K562 (cell line): ENCODE results near the gene GPX6. TPM values are rescaled to one million over a fixed set of nuclear protein-coding genes. Genes with fewer than 3 reads are reported as not detected.
A peak's percentile ranks its signal among the peaks of the same experiment; 100 is the strongest.

ENCODE experiments used
- AFF1 ChIP-seq, 2 experiments: fragments of 450-650 bp; IDR thresholded peaks; 2 replicates each; pipeline ENCODE4 v1.6.1; 2018; ENCODE audit warnings: mild to moderate bottlenecking in 2 of 2, low read depth in 1 of 2; ENCODE audit not compliant: partially characterized antibody in 2 of 2
- CEBPB ChIP-seq: fragments of 450-650 bp; IDR thresholded peaks from 2 replicates; pipeline ENCODE4 v1.6.1; 2016; ENCODE audit warnings: missing genetic modification characterization, missing compliant biosample characterization
- CHD4 ChIP-seq: fragments of 200-600 bp; sonication (generic); IDR thresholded peaks from 3 replicates; pipeline ENCODE4 v1.6.1; 2012; ENCODE audit warnings: low read depth, mild to moderate bottlenecking, mixed read lengths, low read length, inconsistent platforms; ENCODE audit not compliant: insufficient read depth, insufficient replicate concordance, poor library complexity, severe bottlenecking
- CXXC5 ChIP-seq: fragments of 250-450 bp; sonication (Bioruptor Pico); IDR thresholded peaks from 2 replicates; pipeline ENCODE4 v1.8.0; 2022; ENCODE audit warnings: inconsistent platforms, mild to moderate bottlenecking, moderate library complexity
- ELF4 ChIP-seq: fragments of 450-650 bp; formaldehyde crosslinking; IDR thresholded peaks from 2 replicates; pipeline ENCODE4 v1.4.0; 2022; ENCODE audit warnings: missing genetic modification characterization
- FOXA3 ChIP-seq, 2 experiments: fragments of 450-650 bp in 1 of 2; sonication (generic) in 1 of 2; formaldehyde crosslinking; IDR thresholded peaks in 1 of 2; conservative IDR thresholded peaks in 1 of 2; 2 replicates each; pipeline versions ENCODE4 v1.4.0 to v1.8.0; 2020 to 2022; ENCODE audit warnings: mild to moderate bottlenecking in 2 of 2, missing genetic modification reagents in 1 of 2
- FOXK2 ChIP-seq, 2 experiments: fragments of 450-650 bp; IDR thresholded peaks in 1 of 2; conservative IDR thresholded peaks in 1 of 2; 2 replicates each; pipeline ENCODE4 v1.6.1; 2016; ENCODE audit warnings: low read depth in 2 of 2, mild to moderate bottlenecking in 1 of 2
- KAT7 ChIP-seq: sonication (generic); formaldehyde crosslinking; IDR thresholded peaks from 2 replicates; pipeline ENCODE4 v1.8.0; 2022; ENCODE audit warnings: missing genetic modification reagents, mild to moderate bottlenecking, borderline replicate concordance
- KLF6 ChIP-seq: fragments of 250-450 bp; sonication (Bioruptor Pico); IDR thresholded peaks from 2 replicates; pipeline ENCODE4 v1.4.0; 2020; ENCODE audit warnings: mild to moderate bottlenecking, moderate library complexity, borderline replicate concordance
- PHF20 ChIP-seq: fragments of 450-650 bp; IDR thresholded peaks from 2 replicates; pipeline ENCODE4 v1.6.1; 2018; ENCODE audit not compliant: partially characterized antibody
- SMARCC2 ChIP-seq: fragments of 450-650 bp; IDR thresholded peaks from 2 replicates; pipeline ENCODE4 v1.6.1; 2017; ENCODE audit warnings: antibody characterized with exemption, moderate library complexity, mild to moderate bottlenecking, low read depth
- SOX6 ChIP-seq: fragments of 450-650 bp; IDR thresholded peaks from 2 replicates; pipeline ENCODE4 v1.6.1; 2014; ENCODE audit warnings: mild to moderate bottlenecking
- TAL1 ChIP-seq: fragments of 450-650 bp; IDR thresholded peaks from 2 replicates; pipeline ENCODE4 v1.6.1; 2016; ENCODE audit warnings: mild to moderate bottlenecking
- TCF3 ChIP-seq: sonication (generic); formaldehyde crosslinking; IDR thresholded peaks from 2 replicates; pipeline ENCODE4 v1.4.0; 2020; ENCODE audit warnings: mild to moderate bottlenecking, missing genetic modification reagents
- ZNF384 ChIP-seq: IDR thresholded peaks from 2 replicates; pipeline ENCODE4 v1.6.1; 2012; ENCODE audit warnings: low read depth, low read length, improper control_type of control experiment
- ZNF75A ChIP-seq: fragments of 450-650 bp; formaldehyde crosslinking; IDR thresholded peaks from 2 replicates; pipeline ENCODE4 v1.4.0; 2020; ENCODE audit warnings: mild to moderate bottlenecking
- polyA plus RNA-seq, 8 experiments: library from polyadenylated mRNA; depleted of rRNA in 4 of 8; stranded (reverse) in 5 of 8; unstranded in 3 of 8; fragments of >200 nt; fragmentation: Nextera tagmentation in 2 of 8; fragmentation: Illumina TruSeq in 1 of 8; extraction: Ambion mirVana in 2 of 8; extraction: Trizol in 1 of 8; gene quantifications; 2 replicates each; pipeline versions ENCODE4 v1.2.1 to v1.2.3, GENCODE V29; 2011 to 2014; ENCODE audit warnings: inconsistent platforms in 1 of 8, missing spikeins in 1 of 8
- total RNA-seq, 7 experiments: library from RNA; depleted of rRNA in 6 of 7; stranded (reverse); fragments of >200 nt in 6 of 7; fragmentation: Illumina TruSeq in 2 of 7; extraction: Trizol in 2 of 7; gene quantifications; 2 replicates each; pipeline versions ENCODE4 v1.2.1 to v1.2.3, GENCODE V29; 2011 to 2021; ENCODE audit warnings: low replicate concordance in 1 of 7
- TF ChIP-seq, protein P1 (sequence below): sonication (generic); formaldehyde crosslinking; IDR thresholded peaks from 2 replicates; pipeline ENCODE4 v1.8.0; 2022; ENCODE audit warnings: missing genetic modification reagents, mild to moderate bottlenecking, borderline replicate concordance
- TF ChIP-seq, protein P2 (sequence below): IDR thresholded peaks from 2 replicates; pipeline ENCODE4 v1.6.1; 2012; ENCODE audit warnings: low read depth, low read length, improper control_type of control experiment, borderline replicate concordance

Gene GPX6
- total and polyA plus RNA-seq, 9 of the 15 experiments (the other 6 are each of a cell fraction or from before 2014, with no cell fraction given) = not detected

- TF ChIP-seq TCF3 (CRISPR knock-in tag) (peak; percentile 72), SMARCC2 (0 out of 2 replicates have a peak, but pooled peaks have one; percentile 36), AFF1 (IDR thresholded peaks at IDR 0.05; ENCODE audit: low read depth in 1 of 2, partially characterized antibody in 2 of 2) (peak; percentile 17 to 24), CHD4 (no peak), CXXC5 (CRISPR knock-in tag) (peak; percentile 18; the same call in 1 of the 2 replicates), ZNF384 (peak; percentile 40), KAT7 (0 out of 2 replicates have a peak, but pooled peaks have one; percentile 26), FOXK2 (conservative IDR thresholded peaks at IDR 0.05 in 1 of 2, IDR thresholded peaks at IDR 0.05 in 1 of 2; ENCODE audit: low read depth in 2 of 2) (peak in 1 of 2 experiments; percentile 58; a peak in 1 of 4 replicates), PHF20 (no peak), TAL1 (peak; percentile 65), FOXA3 (CRISPR knock-in tag; conservative IDR thresholded peaks at IDR 0.05 in 1 of 2, IDR thresholded peaks at IDR 0.05 in 1 of 2) (0 out of 4 replicates have a peak, but pooled peaks of 1 of the 2 experiments have one; percentile 0), SOX6 (peak; percentile 84; the same call in 1 of the 2 replicates), ELF4 (CRISPR knock-in tag) (0 out of 2 replicates have a peak, but pooled peaks have one; percentile 29), ZNF75A (CRISPR knock-in tag) (0 out of 2 replicates have a peak, but pooled peaks have one; percentile 28), CEBPB (tag) (peak; percentile 56), KLF6 (0 out of 2 replicates have a peak, but pooled peaks have one; percentile 35)
- TF ChIP-seq, protein P1, sequence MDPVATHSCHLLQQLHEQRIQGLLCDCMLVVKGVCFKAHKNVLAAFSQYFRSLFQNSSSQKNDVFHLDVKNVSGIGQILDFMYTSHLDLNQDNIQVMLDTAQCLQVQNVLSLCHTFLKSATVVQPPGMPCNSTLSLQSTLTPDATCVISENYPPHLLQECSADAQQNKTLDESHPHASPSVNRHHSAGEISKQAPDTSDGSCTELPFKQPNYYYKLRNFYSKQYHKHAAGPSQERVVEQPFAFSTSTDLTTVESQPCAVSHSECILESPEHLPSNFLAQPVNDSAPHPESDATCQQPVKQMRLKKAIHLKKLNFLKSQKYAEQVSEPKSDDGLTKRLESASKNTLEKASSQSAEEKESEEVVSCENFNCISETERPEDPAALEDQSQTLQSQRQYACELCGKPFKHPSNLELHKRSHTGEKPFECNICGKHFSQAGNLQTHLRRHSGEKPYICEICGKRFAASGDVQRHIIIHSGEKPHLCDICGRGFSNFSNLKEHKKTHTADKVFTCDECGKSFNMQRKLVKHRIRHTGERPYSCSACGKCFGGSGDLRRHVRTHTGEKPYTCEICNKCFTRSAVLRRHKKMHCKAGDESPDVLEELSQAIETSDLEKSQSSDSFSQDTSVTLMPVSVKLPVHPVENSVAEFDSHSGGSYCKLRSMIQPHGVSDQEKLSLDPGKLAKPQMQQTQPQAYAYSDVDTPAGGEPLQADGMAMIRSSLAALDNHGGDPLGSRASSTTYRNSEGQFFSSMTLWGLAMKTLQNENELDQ (CRISPR knock-in tag) = no peak
- TF ChIP-seq, protein P2, sequence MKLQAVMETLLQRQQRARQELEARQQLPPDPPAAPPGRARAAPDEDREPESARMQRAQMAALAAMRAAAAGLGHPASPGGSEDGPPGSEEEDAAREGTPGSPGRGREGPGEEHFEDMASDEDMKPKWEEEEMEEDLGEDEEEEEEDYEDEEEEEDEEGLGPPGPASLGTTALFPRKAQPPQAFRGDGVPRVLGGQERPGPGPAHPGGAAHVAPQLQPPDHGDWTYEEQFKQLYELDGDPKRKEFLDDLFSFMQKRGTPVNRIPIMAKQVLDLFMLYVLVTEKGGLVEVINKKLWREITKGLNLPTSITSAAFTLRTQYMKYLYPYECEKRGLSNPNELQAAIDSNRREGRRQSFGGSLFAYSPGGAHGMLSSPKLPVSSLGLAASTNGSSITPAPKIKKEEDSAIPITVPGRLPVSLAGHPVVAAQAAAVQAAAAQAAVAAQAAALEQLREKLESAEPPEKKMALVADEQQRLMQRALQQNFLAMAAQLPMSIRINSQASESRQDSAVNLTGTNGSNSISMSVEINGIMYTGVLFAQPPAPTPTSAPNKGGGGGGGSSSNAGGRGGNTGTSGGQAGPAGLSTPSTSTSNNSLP = 0 out of 2 replicates have a peak, but pooled peaks have one; percentile 34
Observed at GRCh38 chr6:28551891-28552666, 36.5 kb upstream of the GPX6 start (continued).
